HepG2 (cell line): ENCODE measurements around the gene RRAGB. TPM values are rescaled to one million over a fixed set of nuclear protein-coding genes. Genes with fewer than 3 reads are reported as not detected.

Source experiments
- ADNP ChIP-seq: sonication (generic); formaldehyde crosslinking; IDR thresholded peaks from 2 replicates; pipeline ENCODE4 v1.4.0; 2020; ENCODE audit warnings: missing genetic modification reagents
- ATF5 ChIP-seq: sonication (generic); formaldehyde crosslinking; IDR thresholded peaks from 2 replicates; pipeline ENCODE4 v1.4.0; 2020; ENCODE audit warnings: mild to moderate bottlenecking, low read depth, missing genetic modification reagents
- BORCS8-MEF2B ChIP-seq: sonication (generic); formaldehyde crosslinking; IDR thresholded peaks from 2 replicates; pipeline ENCODE4 v1.8.0; 2022; ENCODE audit warnings: mild to moderate bottlenecking, missing genetic modification reagents
- CCDC6 ChIP-seq: sonication (generic); formaldehyde crosslinking; IDR thresholded peaks from 2 replicates; pipeline ENCODE4 v1.8.1; 2022; ENCODE audit warnings: mild to moderate bottlenecking, missing genetic modification reagents, moderate library complexity
- CHD2 ChIP-seq: IDR thresholded peaks from 2 replicates; pipeline ENCODE4 v1.6.1; 2011; ENCODE audit warnings: low read depth, low read length, improper control_type of control experiment
- GTF2F1 ChIP-seq: fragments of 150-350 bp; IDR thresholded peaks from 2 replicates; pipeline ENCODE4 v1.6.1; 2014; ENCODE audit warnings: low read length
- ISX ChIP-seq: sonication (generic); formaldehyde crosslinking; conservative IDR thresholded peaks from 2 replicates; pipeline ENCODE4 v1.5.0; 2020; ENCODE audit warnings: missing genetic modification reagents
- KDM5B ChIP-seq: sonication (generic); formaldehyde crosslinking; IDR thresholded peaks from 2 replicates; pipeline ENCODE4 v1.4.0; 2020; ENCODE audit warnings: missing genetic modification reagents, mild to moderate bottlenecking, borderline replicate concordance
- MTA3 ChIP-seq: sonication (generic); formaldehyde crosslinking; IDR thresholded peaks from 2 replicates; pipeline ENCODE4 v1.4.0; 2020; ENCODE audit warnings: missing genetic modification reagents
- SATB2 ChIP-seq: sonication (generic); formaldehyde crosslinking; IDR thresholded peaks from 2 replicates; pipeline ENCODE4 v1.5.0; 2020; ENCODE audit warnings: missing genetic modification reagents
- SIX1 ChIP-seq: sonication (generic); formaldehyde crosslinking; IDR thresholded peaks from 2 replicates; pipeline ENCODE4 v1.4.0; 2020; ENCODE audit warnings: missing genetic modification reagents, borderline replicate concordance
- SKIL ChIP-seq: sonication (generic); formaldehyde crosslinking; IDR thresholded peaks from 2 replicates; pipeline ENCODE4 v1.8.0; 2022; ENCODE audit warnings: missing genetic modification reagents, mild to moderate bottlenecking, moderate library complexity, borderline replicate concordance
- ZBTB49 ChIP-seq: sonication (generic); formaldehyde crosslinking; IDR thresholded peaks from 2 replicates; pipeline ENCODE4 v1.4.0; 2020; ENCODE audit warnings: missing genetic modification reagents, borderline replicate concordance
- ZNF383 ChIP-seq: sonication (generic); formaldehyde crosslinking; IDR thresholded peaks from 2 replicates; pipeline ENCODE4 v1.4.0; 2020; ENCODE audit warnings: missing genetic modification reagents, mild to moderate bottlenecking, borderline replicate concordance
- ZNF468 ChIP-seq: sonication (generic); formaldehyde crosslinking; IDR thresholded peaks from 2 replicates; pipeline ENCODE4 v1.8.0; 2022; ENCODE audit warnings: mild to moderate bottlenecking, moderate library complexity, missing genetic modification reagents
- ZNF556 ChIP-seq: sonication (generic); formaldehyde crosslinking; IDR thresholded peaks from 2 replicates; pipeline ENCODE4 v1.4.0; 2020; ENCODE audit warnings: mild to moderate bottlenecking, missing genetic modification reagents, borderline replicate concordance
- ZNF720 ChIP-seq: sonication (generic); formaldehyde crosslinking; IDR thresholded peaks from 2 replicates; pipeline ENCODE4 v1.4.0; 2020; ENCODE audit warnings: missing genetic modification reagents
- ZNF761 ChIP-seq: sonication (generic); formaldehyde crosslinking; conservative IDR thresholded peaks from 2 replicates; pipeline ENCODE4 v1.4.0; 2020; ENCODE audit warnings: mild to moderate bottlenecking, missing genetic modification reagents
- ZNF773 ChIP-seq: sonication (generic); formaldehyde crosslinking; IDR thresholded peaks from 2 replicates; pipeline ENCODE4 v1.4.0; 2020; ENCODE audit warnings: missing genetic modification reagents, borderline replicate concordance
- ZNF781 ChIP-seq: sonication (generic); formaldehyde crosslinking; IDR thresholded peaks from 2 replicates; pipeline ENCODE4 v1.5.1; 2020; ENCODE audit warnings: borderline replicate concordance, mild to moderate bottlenecking, missing genetic modification reagents; ENCODE audit errors: not compliant biosample characterization
- ZNF891 ChIP-seq: sonication (generic); formaldehyde crosslinking; IDR thresholded peaks from 2 replicates; pipeline ENCODE4 v1.5.0; 2020; ENCODE audit warnings: mild to moderate bottlenecking, missing genetic modification reagents
- ZSCAN9 ChIP-seq: IDR thresholded peaks from 2 replicates; pipeline ENCODE4 v1.6.1; 2016; ENCODE audit warnings: borderline replicate concordance
- polyA plus RNA-seq, 8 experiments: library from polyadenylated mRNA; depleted of rRNA in 3 of 8; stranded (reverse) in 7 of 8; unstranded in 1 of 8; fragments of >200 nt; fragmentation: Illumina TruSeq in 4 of 8; extraction: Trizol in 4 of 8; gene quantifications; 2 replicates each; pipeline versions ENCODE4 v1.2.1 to v1.2.3, GENCODE V29; 2011 to 2016; ENCODE audit warnings: low read depth in 4 of 8, missing spikeins in 1 of 8, mixed read lengths in 1 of 8; ENCODE audit not compliant: insufficient read depth in 1 of 8
- total RNA-seq, 5 experiments: library from RNA; depleted of rRNA; stranded (reverse); fragments of >200 nt; fragmentation: Illumina TruSeq; extraction: Trizol; gene quantifications; 2 replicates each; pipeline ENCODE4 v1.2.3, GENCODE V29; 2016; ENCODE audit warnings: low read depth in 1 of 5
- TF ChIP-seq, protein P1 (sequence below): sonication (generic); formaldehyde crosslinking; IDR thresholded peaks from 2 replicates; pipeline ENCODE4 v1.5.0; 2020; ENCODE audit warnings: missing genetic modification reagents, mild to moderate bottlenecking, borderline replicate concordance

The RRAGB gene
- total and polyA plus RNA-seq, 2 of the 13 experiments (the other 11 are each of a cell fraction or from before 2014, with no cell fraction given) = 12.2 to 19.9 TPM

GRCh38 chrX:55717521-55718497, at the start of gene RRAGB (continued):
- no peak for TF ChIP-seq ZNF781
- no peak for TF ChIP-seq ZNF761 (CRISPR knock-in tag)
- TF ChIP-seq SIX1 (CRISPR knock-in tag) = no peak
- TF ChIP-seq BORCS8-MEF2B = no peak
- TF ChIP-seq MTA3 (CRISPR knock-in tag) = no peak
- TF ChIP-seq ZSCAN9 (CRISPR knock-in tag) = no peak
- no peak for TF ChIP-seq ISX (CRISPR knock-in tag)
- TF ChIP-seq, protein P1, sequence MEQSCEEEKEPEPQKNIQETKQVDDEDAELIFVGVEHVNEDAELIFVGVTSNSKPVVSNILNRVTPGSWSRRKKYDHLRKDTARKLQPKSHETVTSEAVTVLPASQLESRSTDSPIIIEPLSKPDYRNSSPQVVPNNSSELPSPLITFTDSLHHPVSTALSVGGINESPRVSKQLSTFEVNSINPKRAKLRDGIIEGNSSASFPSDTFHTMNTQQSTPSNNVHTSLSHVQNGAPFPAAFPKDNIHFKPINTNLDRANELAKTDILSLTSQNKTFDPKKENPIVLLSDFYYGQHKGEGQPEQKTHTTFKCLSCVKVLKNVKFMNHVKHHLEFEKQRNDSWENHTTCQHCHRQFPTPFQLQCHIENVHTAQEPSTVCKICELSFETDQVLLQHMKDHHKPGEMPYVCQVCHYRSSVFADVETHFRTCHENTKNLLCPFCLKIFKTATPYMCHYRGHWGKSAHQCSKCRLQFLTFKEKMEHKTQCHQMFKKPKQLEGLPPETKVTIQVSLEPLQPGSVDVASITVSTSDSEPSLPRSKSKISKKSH (CRISPR knock-in tag) = no peak
- no peak for TF ChIP-seq CHD2
- peak; percentile 30; the same call in 1 of the 2 replicates for TF ChIP-seq KDM5B (CRISPR knock-in tag)
- TF ChIP-seq ZNF720 (CRISPR knock-in tag) = no peak
- no peak for TF ChIP-seq ZNF773 (CRISPR knock-in tag)
- no peak for TF ChIP-seq GTF2F1
- TF ChIP-seq SKIL (CRISPR knock-in tag) = no peak
- TF ChIP-seq ZNF556 (CRISPR knock-in tag) = 0 out of 2 replicates have a peak, but pooled peaks have one; percentile 23
- no peak for TF ChIP-seq ZBTB49 (CRISPR knock-in tag)
- no peak for TF ChIP-seq ZNF383 (CRISPR knock-in tag)
- 0 out of 2 replicates have a peak, but pooled peaks have one; percentile 43 for TF ChIP-seq ATF5 (CRISPR knock-in tag)
- no peak for TF ChIP-seq ADNP (CRISPR knock-in tag)
- TF ChIP-seq SATB2 (CRISPR knock-in tag) = no peak
- TF ChIP-seq CCDC6 (CRISPR knock-in tag) = no peak
- no peak for TF ChIP-seq ZNF468
- TF ChIP-seq ZNF891 = no peak
